Fibroblast of gingiva (primary cell): Measurements from ENCODE around the gene FUT6.
"Not testable (repeated sequence)": the region's sequence is repeated elsewhere in the genome, so short reads cannot be mapped to it uniquely, and the experiment has no call there.

ENCODE experiments used
- DNase-seq: peaks from one replicate; pipeline ENCODE4 v3.0.0-alpha.2; 2011; ENCODE audit warnings: low read depth

FUT6 gene, protein sequence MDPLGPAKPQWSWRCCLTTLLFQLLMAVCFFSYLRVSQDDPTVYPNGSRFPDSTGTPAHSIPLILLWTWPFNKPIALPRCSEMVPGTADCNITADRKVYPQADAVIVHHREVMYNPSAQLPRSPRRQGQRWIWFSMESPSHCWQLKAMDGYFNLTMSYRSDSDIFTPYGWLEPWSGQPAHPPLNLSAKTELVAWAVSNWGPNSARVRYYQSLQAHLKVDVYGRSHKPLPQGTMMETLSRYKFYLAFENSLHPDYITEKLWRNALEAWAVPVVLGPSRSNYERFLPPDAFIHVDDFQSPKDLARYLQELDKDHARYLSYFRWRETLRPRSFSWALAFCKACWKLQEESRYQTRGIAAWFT

DNA sequence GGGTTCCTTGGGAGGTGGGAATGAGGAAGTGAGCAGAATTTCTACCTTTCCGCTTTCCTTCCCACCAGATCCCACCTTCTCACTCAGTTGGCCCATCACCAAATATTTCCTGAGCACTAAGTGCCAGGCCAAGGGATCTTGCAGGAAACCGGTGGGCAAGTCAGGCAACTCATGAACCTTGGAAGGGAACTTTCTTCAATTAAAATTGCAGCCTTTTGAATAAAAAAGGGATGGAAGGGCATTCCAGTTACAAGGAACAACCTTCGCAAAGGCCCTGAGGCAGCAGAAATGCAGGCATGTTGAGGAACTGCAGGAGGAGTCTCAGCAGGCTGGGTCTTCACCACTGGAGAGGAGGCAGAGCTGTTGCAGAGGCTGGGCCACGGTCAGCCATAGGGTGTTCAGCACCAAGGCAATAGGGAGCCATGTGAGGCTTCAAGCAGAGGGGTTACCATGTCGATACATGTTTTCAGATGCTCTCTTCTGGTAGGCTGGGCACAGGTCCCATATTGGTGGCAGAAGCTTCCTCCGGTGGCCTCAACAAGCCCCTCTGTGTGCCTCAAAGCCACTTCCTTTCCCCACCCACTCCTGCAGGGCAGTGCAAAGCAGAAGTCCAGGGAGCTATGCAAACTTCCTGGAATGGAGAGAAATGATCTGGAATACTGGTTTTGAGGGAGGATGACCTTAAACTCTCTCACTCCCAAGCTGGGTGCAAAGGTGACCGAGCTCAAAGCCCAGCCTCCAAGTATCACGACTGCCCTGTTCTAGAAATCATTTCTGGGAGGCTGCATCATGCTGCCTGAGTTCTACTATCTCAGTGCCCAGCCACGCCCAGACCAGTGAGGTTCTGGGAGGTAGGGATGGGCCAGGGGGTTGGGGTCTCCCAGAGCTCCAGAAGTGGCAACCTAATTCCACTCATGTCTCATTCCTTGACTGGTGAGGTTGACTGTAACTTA lies at the start of gene FUT6:
Gene FUT6 (minus strand): TSS at position 638 of the 953 bp plus-strand sequence. CDS start 7,135 bp downstream, outside the sequence.
- no peak for DNase-seq

DNA sequence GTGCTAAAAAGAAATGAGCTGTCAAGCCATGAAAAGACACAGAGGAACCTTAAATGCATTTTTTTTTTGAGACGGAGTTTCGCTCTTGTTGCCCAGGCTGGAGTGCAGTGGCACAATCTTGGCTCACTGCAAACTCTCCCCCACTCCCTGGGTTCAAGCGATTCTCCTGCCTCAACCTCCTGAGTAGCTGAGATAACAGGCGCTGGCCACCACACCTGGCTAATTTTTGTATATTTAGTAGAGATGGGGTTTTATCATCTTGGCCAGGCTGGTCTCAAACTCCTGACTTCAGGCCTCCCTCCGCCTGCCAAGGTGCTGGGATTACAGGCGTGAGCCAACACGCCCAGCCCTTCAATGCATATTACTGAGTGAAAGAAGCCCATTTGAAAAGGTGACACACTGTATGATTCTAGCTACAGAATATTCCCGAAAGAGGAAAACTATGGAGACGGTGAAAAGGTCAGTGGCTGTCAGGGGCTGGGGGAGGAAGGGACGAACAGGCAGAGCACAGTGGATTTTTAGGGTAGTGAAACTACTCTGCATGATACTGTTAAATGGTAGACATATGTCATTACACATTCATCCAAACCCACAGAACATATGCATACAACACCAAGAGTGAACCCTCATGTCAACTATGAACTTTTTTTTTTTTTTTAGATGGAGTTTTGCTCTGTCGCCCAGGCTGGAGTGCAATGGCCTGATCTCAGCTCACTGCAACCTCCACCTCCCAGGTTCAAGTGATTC lies 44.7 kb upstream of the FUT6 start:
- not testable (repeated sequence) for DNase-seq

DNA sequence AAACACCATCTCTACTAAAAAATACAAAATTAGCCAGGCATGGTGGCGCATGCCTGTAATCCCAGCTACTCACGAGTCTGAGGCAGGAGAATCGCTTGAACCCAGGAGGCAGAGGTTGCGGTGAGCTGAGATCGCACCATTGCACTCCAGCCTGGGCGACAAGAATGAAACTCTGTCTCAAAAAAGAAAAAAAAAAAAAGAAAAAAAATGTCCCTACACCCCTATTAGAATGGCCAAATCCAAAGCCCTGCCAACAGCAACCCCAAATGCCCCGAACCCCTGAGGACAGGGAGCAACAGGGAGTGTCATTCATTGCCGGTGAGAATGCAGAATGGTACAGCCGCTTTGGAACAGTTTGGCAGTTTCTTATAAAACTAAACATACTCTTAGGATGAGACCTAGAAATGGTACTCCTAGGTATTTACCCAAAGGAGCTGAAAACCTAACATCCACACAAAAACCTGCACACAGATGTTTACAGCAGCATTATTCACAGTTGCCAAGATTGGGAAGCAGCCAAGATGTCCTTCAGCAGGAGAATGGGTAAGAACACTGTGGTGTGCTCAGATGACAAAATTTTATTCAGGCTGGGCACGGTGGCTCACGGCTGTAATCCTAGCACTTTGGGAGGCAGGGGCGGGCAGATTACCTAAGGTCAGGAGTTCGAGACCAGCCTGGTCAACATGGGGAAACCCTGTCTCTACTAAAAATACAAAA lies 43.8 kb upstream of the FUT6 start:
- not testable (repeated sequence) for DNase-seq

DNA sequence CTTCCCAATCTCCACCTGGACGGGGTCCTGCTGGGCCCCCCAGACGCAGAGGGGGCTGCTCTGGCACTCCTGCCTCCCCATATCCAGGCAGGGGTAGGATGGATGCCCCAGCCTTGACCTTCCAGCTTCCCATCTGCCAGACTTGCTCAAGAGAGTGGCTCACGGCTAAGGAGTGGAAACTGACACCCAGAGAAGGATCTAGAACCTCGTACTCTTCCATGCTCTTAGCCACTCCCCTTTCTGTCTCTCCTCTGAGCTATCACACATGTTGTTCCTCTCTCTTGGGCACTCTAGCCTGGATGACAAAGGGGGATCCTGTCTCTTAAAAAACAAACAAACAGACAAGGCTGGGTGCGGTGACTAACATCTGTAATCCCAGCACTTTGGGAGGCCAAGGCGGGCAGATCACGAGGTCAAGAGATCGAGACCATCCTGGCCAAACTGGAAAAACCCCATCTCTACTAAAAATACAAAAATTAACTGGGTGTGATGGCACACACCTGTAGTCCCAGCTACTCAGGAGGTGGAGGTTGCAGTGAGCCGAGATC lies 43.0 kb upstream of the FUT6 start:
- no peak for DNase-seq

DNA sequence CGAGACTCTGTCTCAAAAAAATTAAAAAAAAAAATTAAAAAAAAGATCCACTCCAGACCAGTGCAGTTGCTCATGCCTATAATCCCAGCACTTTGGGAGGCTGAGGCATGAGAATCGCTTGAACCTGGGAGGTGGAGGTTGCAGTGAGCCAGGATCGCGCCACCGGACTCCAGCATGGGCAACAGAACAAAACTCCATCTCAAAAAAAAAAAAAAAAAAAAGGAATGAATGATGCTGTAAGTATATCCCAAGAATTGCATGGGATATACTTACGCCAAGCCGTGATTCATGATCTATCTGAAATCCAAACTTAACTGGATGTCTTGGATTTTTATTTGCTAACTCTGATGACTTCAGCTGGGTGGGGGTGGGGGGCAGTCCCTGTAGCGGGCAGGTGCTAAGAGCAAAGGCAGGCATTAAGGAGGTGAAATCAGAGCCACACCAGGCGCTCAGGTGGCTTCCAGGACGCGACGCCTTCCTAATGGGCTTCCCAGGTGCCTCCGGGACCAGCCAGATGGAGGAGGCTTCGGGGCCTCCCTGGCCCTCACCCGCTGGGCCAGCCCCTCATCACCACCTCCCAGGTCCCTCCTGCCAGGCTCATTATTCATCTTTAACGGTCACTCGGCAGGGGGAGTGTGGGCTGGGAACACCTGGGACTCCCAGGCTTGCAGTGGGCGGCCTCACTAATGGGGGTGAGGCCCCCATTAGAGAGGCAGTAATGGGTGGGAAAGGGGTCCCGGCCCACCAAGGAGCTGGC lies 42.2 kb upstream of the FUT6 start:
- DNase-seq: no peak

DNA sequence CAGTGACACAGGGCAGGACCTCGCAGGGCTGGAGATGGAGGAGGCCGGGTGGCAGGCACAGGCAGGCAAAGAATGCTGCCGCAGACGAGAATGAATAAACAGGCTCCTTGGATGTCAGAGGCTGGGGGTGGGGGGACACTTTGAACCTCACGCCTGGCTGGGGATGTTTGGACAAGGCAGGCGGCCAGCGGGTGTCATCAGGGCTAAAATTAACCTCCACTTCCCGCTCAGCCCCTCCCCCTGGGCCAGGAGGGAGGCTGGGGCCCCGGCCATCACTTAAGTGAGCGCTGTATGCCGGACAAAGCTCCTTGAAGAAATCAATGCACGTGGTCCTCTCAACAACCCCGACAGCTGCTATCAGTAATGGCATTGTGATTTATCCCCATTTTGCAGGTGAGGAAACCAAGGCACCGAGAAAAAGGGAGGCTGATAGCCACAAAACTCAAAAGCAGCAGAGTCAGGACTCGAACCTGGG lies 41.1 kb upstream of the FUT6 start:
- peak; percentile 83 for DNase-seq

DNA sequence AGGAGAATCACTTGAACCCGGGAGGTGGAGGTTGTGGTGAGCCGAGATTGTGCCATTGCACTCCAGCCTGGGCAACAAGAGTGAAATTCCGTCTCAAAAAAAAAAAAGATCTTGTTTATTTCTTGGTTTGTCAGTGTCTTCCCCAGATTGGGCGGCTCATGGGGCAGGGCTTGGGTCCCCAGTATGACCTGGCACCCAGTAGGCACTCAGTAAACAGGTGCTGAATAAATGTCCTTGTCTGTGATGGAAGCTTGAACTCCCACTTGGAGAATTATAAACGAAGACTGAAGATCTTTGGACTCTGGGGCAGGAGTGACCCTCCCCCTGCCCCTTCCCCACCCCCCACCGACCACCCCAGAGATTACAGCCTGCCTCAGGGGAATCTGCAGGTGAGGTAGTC lies 40.7 kb upstream of the FUT6 start:
- no peak for DNase-seq

DNA sequence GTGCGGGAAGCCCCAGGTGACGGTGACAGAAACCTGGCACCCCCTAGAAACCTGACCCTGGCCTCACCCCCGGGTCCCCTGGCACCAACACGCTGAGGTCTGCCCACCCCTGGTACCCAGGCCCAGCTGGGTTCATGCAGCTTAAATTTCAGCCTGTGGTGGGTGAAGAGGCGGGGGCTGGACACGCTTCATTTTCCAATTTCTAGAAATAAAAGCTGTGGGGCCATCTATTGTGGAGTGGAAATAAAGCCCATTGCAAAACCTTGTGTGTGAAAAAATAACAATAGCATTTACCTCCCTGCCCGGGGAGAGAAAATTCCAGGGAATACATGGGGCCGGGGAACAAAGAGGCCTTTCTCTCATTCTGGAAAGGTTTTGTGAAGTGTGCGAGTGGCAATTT lies 38.4 kb upstream of the FUT6 start:
- no peak for DNase-seq

DNA sequence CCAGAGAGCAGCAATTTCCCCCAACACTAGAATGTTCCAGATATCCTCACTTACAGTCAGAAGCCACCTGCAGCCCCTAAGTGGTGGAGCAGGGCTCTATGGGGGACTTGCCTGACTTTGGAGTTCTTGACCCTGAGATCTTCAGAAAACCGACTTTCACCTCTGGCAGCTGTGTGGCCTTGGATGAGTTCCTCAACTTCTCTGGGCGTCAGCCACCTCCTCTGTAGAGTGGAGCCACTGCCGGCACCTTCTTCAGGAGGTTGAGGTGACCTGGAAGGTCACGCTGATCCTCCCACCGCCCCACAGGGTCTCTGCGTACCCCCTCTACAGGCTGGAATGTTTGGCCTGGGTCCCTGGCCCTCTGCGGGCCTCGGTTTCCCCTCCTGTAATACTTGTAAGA lies 37.9 kb upstream of the FUT6 start:
- DNase-seq: no peak

DNA sequence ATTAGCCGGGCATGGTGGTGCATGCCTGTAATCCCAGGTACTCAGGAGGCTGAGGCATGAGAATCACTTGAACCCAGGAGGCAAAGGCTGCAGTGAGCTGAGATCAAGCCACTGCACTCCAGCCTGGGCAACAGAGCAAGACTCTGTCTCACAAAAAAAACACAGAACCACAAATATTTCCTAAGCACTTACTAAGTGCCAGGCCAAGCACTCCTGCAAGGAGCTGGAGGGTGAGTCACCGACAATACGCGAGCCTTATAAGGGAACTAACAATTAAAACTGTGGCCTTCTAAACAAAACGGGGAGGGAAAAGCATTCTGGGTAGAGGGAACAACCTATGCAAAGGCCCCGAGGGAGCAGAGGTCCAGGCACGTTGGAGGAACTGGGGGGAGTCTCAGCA lies 35.0 kb upstream of the FUT6 start:
- not testable (repeated sequence) for DNase-seq

DNA sequence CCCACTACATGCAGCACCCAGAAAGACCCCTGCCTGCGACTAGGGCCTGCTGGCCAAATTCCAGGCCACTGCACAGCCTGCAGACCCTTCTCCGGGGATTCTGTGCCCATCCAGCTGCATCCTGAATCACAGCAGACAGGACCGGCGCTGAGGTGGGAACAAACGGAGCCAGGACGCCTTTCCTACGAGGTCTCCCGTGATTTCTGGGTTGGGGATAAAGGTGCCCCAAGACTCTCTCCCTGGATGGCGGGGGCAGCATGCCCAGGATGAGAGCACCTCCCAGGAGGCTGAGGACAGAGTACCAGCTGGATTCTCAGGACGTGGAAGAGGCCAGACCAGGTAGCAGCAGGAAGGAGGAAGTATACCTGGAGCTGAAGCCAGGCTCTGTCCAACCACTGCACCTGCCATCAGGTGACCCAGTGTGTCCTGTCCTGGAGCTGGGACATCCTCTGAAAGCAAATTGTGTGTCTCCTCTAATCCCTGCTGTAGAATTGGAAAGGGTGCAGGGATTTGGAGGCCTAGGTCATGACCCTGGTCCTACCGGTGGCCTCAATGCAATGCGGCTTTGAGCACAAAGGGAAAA lies 34.2 kb upstream of the FUT6 start:
- DNase-seq: no peak

DNA sequence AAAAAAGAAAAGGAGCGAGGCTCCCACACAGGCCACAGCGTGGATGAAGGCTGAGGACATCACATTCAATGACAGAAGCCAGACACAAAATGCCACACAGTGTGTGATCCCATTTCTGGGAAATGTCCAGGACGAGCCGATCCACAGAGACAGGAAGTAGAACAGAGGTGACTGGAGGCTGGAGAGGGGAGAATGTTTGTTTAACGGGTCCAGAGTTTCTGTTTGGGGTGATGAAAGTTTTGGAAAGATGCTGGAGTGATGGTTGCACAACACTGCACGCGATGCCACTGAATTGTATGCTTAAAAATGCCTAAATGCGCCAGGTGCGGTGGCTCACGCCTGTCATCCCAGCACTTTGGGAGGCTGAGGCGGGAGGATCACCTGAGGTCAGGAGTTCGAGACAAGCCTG lies 31.5 kb upstream of the FUT6 start:
- DNase-seq: no peak

DNA sequence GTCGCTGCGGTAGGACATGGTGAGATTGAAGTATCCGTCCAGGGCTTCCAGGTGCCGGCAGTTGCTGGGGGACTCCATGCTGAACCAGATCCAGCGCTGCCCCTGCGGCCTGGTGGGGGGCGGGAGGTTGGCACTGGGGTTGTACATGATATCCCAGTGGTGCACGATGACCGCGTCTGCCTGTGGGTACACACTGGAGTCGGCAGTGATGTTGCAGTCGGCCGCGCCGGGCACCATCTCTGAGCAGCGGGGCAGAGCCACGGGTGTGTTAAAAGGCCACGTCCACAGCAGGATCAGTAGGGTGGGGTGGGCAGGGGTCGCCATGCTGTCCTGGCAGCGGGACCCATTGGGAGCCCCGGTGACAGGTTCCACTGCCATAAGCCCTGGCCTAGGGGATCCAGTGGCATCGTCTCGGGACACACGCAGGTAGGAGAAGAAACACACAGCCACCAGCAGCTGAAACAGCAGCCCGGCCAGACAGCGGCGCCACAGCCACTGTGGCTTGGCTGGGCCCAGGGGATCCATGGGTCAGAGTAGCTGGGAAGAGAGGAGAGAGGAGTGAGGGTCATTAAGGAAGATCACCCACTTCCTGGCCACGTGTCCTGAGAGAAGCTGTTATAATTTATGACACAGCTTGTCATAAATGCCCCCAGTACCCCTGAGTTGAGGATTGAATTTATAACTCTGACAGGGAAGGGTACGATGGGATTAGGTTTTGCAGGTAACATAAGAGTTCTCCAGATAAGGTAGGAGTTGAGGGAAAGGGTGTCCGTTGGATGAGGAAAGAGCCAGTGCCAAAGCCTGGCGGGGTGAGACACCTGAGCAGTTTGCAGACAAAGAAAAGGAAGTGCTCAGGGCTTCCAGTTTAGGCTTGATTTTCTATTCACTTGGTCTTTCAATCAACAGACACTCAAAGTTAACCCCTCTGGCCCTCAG lies 28.0 kb upstream of the FUT6 start:
- no peak for DNase-seq

DNA sequence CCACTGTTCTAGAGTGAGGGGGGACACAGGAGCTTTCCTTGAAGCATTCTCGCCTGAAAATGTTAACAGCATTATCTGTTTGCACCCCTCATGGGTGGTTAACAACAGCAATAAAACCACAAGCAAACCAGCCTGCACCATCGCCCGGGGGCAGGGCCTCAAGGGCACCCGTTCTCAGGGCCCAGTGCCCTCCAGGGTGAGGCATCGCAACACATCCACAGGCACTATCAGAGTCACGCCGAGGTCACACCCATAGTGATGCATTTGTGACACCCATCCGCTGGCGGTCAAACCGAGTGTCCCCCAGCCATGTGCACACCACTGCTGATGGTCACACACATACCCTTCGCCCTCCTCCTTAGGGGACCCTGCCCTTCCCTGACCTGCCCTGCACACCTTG lies 26.3 kb upstream of the FUT6 start:
- DNase-seq: no peak

DNA sequence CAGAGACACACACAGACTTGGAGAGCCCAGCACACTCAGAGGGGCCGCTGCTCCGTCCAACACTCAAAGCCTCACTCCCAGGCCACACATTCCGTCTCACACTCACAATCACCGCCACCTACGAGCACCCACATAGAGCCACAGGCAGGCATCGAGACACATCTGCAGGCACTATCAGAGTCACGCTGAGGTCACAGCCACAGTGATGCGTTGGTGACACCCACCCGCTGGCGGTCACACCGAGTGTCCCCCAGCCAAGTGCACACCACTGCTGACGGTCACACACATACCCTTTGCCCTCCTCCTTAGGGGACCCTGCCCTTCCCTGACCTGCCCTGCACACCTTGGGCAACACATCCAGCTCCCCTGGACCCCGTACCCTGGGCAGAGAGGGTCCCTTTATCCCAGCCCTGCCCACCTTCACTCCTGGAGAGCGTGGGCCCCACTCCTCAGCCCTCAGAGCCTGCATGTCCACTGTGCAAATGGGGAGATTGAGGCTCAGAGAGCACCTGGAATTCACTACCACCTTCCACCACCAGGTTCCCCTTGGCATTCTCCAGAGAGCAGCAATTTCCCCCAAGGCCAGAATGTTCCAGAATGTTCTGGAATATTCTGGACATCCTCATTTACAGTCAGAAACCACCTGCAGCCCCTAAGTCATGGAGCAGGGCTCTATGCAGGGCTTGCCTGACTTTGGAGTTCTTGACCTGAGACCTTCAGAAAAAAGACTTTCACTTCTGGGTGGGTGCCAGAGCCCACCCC lies 25.4 kb upstream of the FUT6 start:
- no peak for DNase-seq

DNA sequence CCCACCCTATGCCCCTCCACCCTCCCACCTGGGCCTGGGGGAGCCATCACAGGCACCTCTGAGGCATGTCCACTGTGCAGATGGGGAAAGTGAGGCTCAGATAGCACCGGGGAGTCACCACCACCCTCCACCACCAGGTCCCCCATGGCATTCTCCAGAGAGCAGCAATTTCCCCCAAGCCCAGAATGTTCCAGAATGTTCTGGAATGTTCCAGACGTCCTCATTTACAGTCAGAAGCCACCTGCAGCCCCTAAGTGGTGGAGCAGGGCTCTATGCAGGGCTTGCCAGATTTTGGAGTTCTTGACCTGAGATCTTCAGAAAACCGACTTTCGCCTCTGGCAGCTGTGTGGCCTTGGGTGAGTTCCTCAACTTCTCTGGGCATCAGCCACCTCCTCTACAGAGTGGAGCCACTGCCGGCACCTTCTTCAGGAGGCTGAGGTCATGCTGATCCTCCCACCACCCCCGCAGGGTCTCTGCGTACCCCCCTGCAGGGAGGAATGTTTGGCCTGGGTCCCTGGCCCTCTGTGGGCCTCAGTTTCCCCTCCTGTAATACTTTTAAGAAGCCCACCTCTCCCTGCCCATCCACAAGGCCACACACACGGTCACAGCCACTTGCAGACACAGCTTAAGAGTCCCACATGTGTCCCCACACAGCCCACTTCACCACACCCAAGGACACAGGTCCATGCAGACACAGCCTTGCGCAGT lies 24.7 kb upstream of the FUT6 start:
- DNase-seq: no peak

DNA sequence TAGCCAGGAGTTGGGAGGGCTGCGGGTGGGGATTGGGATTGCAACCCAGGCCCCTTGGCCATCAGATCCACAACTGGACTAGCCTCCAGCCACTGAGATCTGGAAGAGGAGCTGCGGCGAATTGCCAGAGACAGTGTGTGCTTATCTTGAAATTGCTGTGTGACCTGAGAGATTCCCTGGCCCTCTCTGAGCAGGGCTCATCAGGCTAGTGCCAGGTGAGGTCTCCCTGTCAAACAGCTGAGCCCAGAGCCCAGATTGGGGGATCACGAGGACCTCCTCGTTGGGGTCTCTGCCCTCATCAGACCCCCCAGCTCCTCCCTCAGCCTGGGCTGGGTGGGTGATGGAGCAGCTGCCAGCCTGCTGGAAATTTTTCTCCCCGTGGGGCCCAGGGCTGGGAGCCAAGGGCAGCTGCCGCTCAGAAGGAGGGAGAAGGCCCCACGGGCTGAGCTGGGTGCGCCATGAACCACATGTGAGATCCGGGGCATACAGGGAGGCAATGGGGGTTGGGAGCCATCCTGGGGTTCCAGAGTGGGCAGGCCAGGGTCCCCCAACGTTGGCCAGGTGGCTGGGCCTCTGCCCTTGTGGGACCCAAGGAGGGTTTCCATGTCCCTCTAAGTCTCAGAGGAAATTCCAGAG lies 23.6 kb upstream of the FUT6 start:
- no peak for DNase-seq
